WI38 (cell line): ENCODE measurements around the gene MMEL1.

ENCODE experiments used
- H3K4me3 ChIP-seq: 2 replicates; pipeline ENCODE4 v1.5.1; 2011; ENCODE audit warnings: low read depth, mild to moderate bottlenecking, control low read depth, low read length
- TF ChIP-seq, protein P1 (sequence below): IDR thresholded peaks from 2 replicates; pipeline ENCODE4 v1.5.1; 2012; ENCODE audit warnings: low read depth, mild to moderate bottlenecking, control low read depth, low read length

MMEL1 gene

DNA sequence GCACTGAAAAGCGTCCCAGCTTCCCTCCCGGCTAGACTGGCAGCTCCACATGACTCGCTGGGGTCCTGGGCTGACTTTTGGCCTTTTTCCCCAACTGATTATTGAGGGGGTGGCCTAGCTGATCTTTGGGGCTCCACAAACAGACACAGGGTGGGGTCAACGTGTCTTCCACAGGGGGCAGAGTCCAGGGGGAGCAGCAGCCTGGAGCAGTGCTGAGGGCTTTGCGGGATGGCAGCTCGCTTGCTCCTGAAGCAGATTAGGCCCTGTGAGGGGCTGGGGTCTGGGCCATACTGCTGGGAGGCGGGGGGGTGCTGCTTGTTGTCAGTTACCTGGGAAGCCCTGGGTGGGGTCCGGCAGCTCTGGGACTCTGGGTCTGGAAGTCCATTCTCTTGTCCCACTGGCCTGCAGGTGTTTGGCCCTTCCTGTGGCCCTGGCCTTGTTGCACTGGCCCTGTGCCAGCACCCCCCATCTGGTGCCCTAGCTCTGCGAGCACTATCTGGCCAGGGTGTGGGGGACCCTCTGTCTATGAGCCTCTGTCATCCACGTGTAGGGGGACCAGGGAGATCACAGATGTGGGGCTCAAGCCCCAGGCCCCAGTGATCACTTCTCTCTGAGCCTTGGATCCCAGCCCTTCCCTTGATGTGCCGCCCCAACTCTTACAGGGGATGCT, 90.4 kb downstream of the MMEL1 start:
- TF ChIP-seq, protein P1, sequence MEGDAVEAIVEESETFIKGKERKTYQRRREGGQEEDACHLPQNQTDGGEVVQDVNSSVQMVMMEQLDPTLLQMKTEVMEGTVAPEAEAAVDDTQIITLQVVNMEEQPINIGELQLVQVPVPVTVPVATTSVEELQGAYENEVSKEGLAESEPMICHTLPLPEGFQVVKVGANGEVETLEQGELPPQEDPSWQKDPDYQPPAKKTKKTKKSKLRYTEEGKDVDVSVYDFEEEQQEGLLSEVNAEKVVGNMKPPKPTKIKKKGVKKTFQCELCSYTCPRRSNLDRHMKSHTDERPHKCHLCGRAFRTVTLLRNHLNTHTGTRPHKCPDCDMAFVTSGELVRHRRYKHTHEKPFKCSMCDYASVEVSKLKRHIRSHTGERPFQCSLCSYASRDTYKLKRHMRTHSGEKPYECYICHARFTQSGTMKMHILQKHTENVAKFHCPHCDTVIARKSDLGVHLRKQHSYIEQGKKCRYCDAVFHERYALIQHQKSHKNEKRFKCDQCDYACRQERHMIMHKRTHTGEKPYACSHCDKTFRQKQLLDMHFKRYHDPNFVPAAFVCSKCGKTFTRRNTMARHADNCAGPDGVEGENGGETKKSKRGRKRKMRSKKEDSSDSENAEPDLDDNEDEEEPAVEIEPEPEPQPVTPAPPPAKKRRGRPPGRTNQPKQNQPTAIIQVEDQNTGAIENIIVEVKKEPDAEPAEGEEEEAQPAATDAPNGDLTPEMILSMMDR, result no peak
- H3K4me3 ChIP-seq, result no peak overlapping the region

DNA sequence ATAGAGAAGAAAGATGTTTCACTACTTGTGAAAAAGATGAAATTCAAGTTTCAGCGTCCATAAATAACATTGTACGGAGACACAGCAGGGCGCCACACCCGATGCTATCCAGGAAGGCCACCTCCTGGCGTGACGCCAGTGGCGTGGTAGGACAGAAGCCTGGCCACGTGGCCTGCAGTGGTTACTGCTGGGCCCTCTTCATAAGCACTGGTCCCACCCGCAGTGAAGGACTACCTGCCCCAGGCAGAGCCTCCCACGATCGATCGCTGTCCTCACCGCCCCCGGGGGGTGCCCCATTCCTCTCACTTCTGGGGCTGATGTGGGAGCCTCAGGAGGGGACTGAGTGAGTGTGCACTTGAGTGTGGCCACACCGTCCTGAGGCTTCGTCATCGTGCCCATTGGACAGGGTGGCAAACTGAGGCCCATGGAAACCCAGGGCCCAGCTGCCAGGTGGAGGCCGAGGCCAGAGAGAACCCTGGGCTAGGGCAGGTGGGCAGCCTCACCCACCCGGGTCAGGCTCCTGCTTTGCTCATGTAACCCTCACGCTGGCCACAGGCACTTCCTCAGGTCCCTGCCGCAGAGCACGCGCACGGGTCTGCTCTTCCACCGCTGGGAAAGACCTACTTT, 91.1 kb downstream of the MMEL1 start:
- no peak overlapping the region for H3K4me3 ChIP-seq
- TF ChIP-seq, protein P1, result no peak

DNA sequence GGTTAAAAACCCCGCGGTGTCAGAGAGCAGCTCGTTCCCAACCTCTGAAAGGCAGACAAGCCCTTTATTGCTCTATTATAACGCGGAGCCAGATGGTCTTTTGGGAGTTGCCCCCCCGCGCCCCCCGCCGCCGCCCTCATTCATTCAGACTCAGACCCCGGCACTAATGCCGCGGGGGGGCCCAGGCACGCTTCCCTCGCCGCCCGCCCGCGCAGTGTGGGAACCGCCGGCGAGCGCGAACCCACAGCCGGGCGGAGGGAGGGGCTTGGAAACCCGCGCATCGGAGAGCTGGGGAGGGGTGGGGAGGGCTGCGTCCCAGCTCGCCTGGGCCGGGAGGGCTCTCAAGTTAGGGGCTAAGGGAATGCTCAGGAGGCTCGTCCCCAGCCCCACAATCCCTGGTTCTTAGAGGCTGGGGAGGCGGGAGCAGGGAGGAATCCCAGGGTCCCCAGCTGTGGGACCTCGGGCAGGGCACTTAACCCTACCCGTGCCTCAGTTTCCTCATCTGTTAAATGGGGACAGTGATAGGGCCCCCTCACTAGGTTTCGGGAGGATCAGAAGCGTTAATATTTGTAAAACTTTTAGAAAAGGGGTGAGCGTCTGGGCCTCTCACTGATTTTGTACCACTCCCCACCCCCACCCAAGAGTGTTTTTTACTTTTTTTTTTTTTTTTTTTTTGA, 91.9 kb downstream of the MMEL1 start:
- TF ChIP-seq, protein P1, result no peak
- no peak overlapping the region for H3K4me3 ChIP-seq
